Activated CD8-positive, alpha-beta memory T cell treated with anti-CD3 and anti-CD28 coated beads, Interleukin-2, amount 50 U/mL, for 1 hour (primary cell): ENCODE data around the gene ANKRD53.
"Not testable (repeated sequence)": the region's sequence is repeated elsewhere in the genome, so short reads cannot be mapped to it uniquely, and the experiment has no call there.

ENCODE experiments used
- DNase-seq: peaks from one replicate; pipeline ENCODE4 v3.0.0-alpha.2; 2020; ENCODE audit errors: extremely low read depth

ANKRD53 gene

GRCh38 chr2:71011786-71012185 is 33.4 kb downstream of the ANKRD53 start:
- not testable (repeated sequence) for DNase-seq

- no peak for DNase-seq
Measured at GRCh38 chr2:71018625-71019024, 40.2 kb downstream of the ANKRD53 start.

- DNase-seq, result not testable (repeated sequence)
Measured at GRCh38 chr2:71019989-71020388, 41.6 kb downstream of the ANKRD53 start.

- not testable (repeated sequence) for DNase-seq
Measured at GRCh38 chr2:71021394-71021793, 43.0 kb downstream of the ANKRD53 start.

GRCh38 chr2:71023553-71024243 is 45.3 kb downstream of the ANKRD53 start:
- not testable (repeated sequence) for DNase-seq
